Neural cell (in vitro differentiated cells): Measurements from ENCODE around the gene C1orf35. TPM values are rescaled to one million over a fixed set of nuclear protein-coding genes. Genes with fewer than 3 reads are reported as not detected.

Experiments
- H2AFZ ChIP-seq: fragments of 200-600, 300-800 bp; sonication (generic), shearing (Covaris generic); 2 replicates; pipeline ENCODE4 v1.6.0; 2014; ENCODE audit warnings: low read depth, mild to moderate bottlenecking, antibody characterized with exemption, low read length, moderate library complexity
- H3F3A ChIP-seq: fragments of 200-600 bp; shearing (Covaris generic); 2 replicates; pipeline ENCODE4 v1.6.1; 2016; ENCODE audit warnings: mild to moderate bottlenecking, moderate library complexity, mixed read lengths, antibody characterized with exemption, low read length; ENCODE audit not compliant: insufficient read depth, poor library complexity, severe bottlenecking
- H3K27ac ChIP-seq: fragments of 200-600, 300-800 bp; sonication (generic), shearing (Covaris generic); 2 replicates; pipeline ENCODE4 v1.5.1; 2014; ENCODE audit warnings: mild to moderate bottlenecking, low read length, moderate library complexity
- H3K27me3 ChIP-seq: fragments of 300-800, 200-600 bp; sonication (generic), shearing (Covaris generic); 2 replicates; pipeline ENCODE4 v1.6.0; 2014; ENCODE audit warnings: mild to moderate bottlenecking, low read depth, low read length, moderate library complexity; ENCODE audit not compliant: insufficient read depth
- H3K36me3 ChIP-seq: fragments of 300-800, 200-600 bp; sonication (generic), shearing (Covaris generic); 2 replicates; pipeline ENCODE4 v1.5.1; 2014; ENCODE audit warnings: mild to moderate bottlenecking, antibody characterized with exemption, low read length, moderate library complexity; ENCODE audit not compliant: insufficient read depth
- H3K4me2 ChIP-seq: fragments of 300-800, 200-600 bp; sonication (generic), shearing (Covaris generic); 2 replicates; pipeline ENCODE4 v1.6.0; 2014; ENCODE audit warnings: mild to moderate bottlenecking, low read length
- H3K4me3 ChIP-seq: fragments of 300-800, 200-600 bp; sonication (generic), shearing (Covaris generic); 2 replicates; pipeline ENCODE4 v1.5.1; 2014; ENCODE audit warnings: mild to moderate bottlenecking, low read length, moderate library complexity
- H3K79me2 ChIP-seq: fragments of 200-600 bp; shearing (Covaris generic); replicated peaks from 2 replicates; pipeline ENCODE4 v1.6.0; 2014; ENCODE audit warnings: mild to moderate bottlenecking, low read length, moderate library complexity; ENCODE audit not compliant: insufficient read depth
- H3K9ac ChIP-seq: fragments of 300-800, 200-600 bp; sonication (generic), shearing (Covaris generic); 2 replicates; pipeline ENCODE4 v1.6.1; 2016; ENCODE audit warnings: mild to moderate bottlenecking, low read length, mixed read lengths
- H3K9me2 ChIP-seq: fragments of 200-600 bp; shearing (Covaris generic); 2 replicates; pipeline ENCODE4 v1.6.1; 2016; ENCODE audit warnings: mild to moderate bottlenecking, low read length, mixed read lengths; ENCODE audit not compliant: insufficient read depth
- H3K9me3 ChIP-seq: fragments of 200-600, 300-800 bp; sonication (generic), shearing (Covaris generic); 2 replicates; pipeline ENCODE4 v1.6.1; 2016; ENCODE audit warnings: mild to moderate bottlenecking, mixed run types, low read length, moderate library complexity, mixed read lengths
- H4K20me1 ChIP-seq: fragments of 200-600 bp; shearing (Covaris generic); 2 replicates; pipeline ENCODE4 v1.6.1; 2016; ENCODE audit warnings: mild to moderate bottlenecking, mixed run types; ENCODE audit not compliant: insufficient read depth
- CTCF ChIP-seq: fragments of 450-650 bp; IDR thresholded peaks from 2 replicates; pipeline ENCODE4 v1.5.1; 2014; ENCODE audit warnings: antibody characterized with exemption, mild to moderate bottlenecking, moderate library complexity; ENCODE audit not compliant: poor library complexity, severe bottlenecking
- EP300 ChIP-seq: fragments of 450-650 bp; conservative IDR thresholded peaks from 2 replicates; pipeline ENCODE4 v1.6.1; 2014; ENCODE audit warnings: antibody characterized with exemption, mild to moderate bottlenecking, moderate library complexity; ENCODE audit not compliant: poor library complexity, severe bottlenecking
- EZH2 ChIP-seq: fragments of 200-600, 300-800 bp; shearing (Covaris generic), sonication (generic); IDR thresholded peaks from 2 replicates; pipeline ENCODE4 v1.6.1; 2014; ENCODE audit warnings: antibody characterized with exemption, low read length, borderline replicate concordance, mild to moderate bottlenecking; ENCODE audit not compliant: insufficient read depth, poor library complexity, severe bottlenecking
- MXI1 ChIP-seq: fragments of 450-650 bp; conservative IDR thresholded peaks from 2 replicates; pipeline ENCODE4 v1.6.1; 2014; ENCODE audit warnings: antibody characterized with exemption, mild to moderate bottlenecking; ENCODE audit not compliant: poor library complexity, severe bottlenecking
- POLR2AphosphoS5 ChIP-seq: IDR thresholded peaks from 2 replicates; pipeline ENCODE4 v1.6.1; 2012
- RAD21 ChIP-seq: fragments of 450-650 bp; conservative IDR thresholded peaks from 2 replicates; pipeline ENCODE4 v1.6.1; 2014; ENCODE audit warnings: antibody characterized with exemption, mild to moderate bottlenecking, moderate library complexity
- REST ChIP-seq: IDR thresholded peaks from 2 replicates; pipeline ENCODE4 v1.6.1; 2012; ENCODE audit warnings: borderline replicate concordance
- SMC3 ChIP-seq: fragments of 450-650 bp; conservative IDR thresholded peaks from 2 replicates; pipeline ENCODE4 v1.6.1; 2014; ENCODE audit warnings: antibody characterized with exemption, mild to moderate bottlenecking, moderate library complexity; ENCODE audit not compliant: poor library complexity
- TAF1 ChIP-seq: IDR thresholded peaks from 2 replicates; pipeline ENCODE4 v1.6.1; 2012; ENCODE audit warnings: low read depth
- polyA plus RNA-seq: library from polyadenylated mRNA; depleted of rRNA; stranded (reverse); fragments of >200 nt; gene quantifications from 2 replicates; pipeline ENCODE4 v1.2.3, GENCODE V29; 2014

Gene C1orf35
- polyA plus RNA-seq, 1 donor from 2014 or later: 32.8 TPM

GRCh38 chr1:228150120-228150460 lies 47.0 kb upstream of the C1orf35 start:
- H3K27me3 ChIP-seq: no peaks in the 10 kb centered on the region
- no peaks in the 10 kb centered on the region for H3K9me2 ChIP-seq
- H3K36me3 ChIP-seq: no peaks in the 10 kb centered on the region
- H4K20me1 ChIP-seq: no peaks in the 10 kb centered on the region
- H3F3A ChIP-seq: no peaks in the 10 kb centered on the region
- no peak for TF ChIP-seq CTCF
- H3K79me2 ChIP-seq: no peaks in the 10 kb centered on the region
- no peak overlapping the region for H3K4me3 ChIP-seq
- no peak overlapping the region for H2AFZ ChIP-seq
- no peak overlapping the region for H3K9ac ChIP-seq
- no peaks in the 10 kb centered on the region for H3K9me3 ChIP-seq
- H3K27ac ChIP-seq: no peak overlapping the region
- no peak overlapping the region for H3K4me2 ChIP-seq

- Histone ChIP-seq H3K4me3 (no peak within 1 kb of the TSS), H3K36me3 (no peaks in the 10 kb centered on the region), H3K9ac (no peak within 1 kb of the TSS), H2AFZ (no peak within 1 kb of the TSS), H3K79me2 (no peaks in the 10 kb centered on the region), H3K4me2 (no peak within 1 kb of the TSS), H3K27ac (no peak within 1 kb of the TSS), H3F3A (no peaks in the 10 kb centered on the region), H3K9me3 (no peaks in the 10 kb centered on the region), H4K20me1 (no peaks in the 10 kb centered on the region), H3K27me3 (no peaks in the 10 kb centered on the region), H3K9me2 (no peaks in the 10 kb centered on the region)
- TF ChIP-seq CTCF: no peak
- TF ChIP-seq SMC3: no peak
- no peak for TF ChIP-seq MXI1
- no peak for TF ChIP-seq RAD21
- no peak for TF ChIP-seq EP300
- no peak for TF ChIP-seq POLR2AphosphoS5
- TF ChIP-seq TAF1: no peak
- no peak for TF ChIP-seq EZH2
- TF ChIP-seq REST: no peak
Measured at GRCh38 chr1:228149406-228150119, 46.4 kb upstream of the C1orf35 start, which contains the start of gene GJC2. GJC2 (plus strand) TSS chr1:228149930; CDS start chr1:228157759, 7,829 bp downstream.
